OCI-LY7 (cell line): Measurements from ENCODE around the gene NUP93.
"Not testable (repeated sequence)": the region's sequence is repeated elsewhere in the genome, so short reads cannot be mapped to it uniquely, and the experiment has no call there.

ENCODE experiments used
- EZH2phosphoT487 ChIP-seq: fragments of 200-600 bp; sonication (generic); IDR thresholded peaks from 2 replicates; pipeline ENCODE4 v1.6.1; 2018; ENCODE audit warnings: low read depth, borderline replicate concordance, mild to moderate bottlenecking, mixed run types, antibody characterized with exemption, low read length, moderate library complexity, mixed read lengths
- TF ChIP-seq, protein P1 (sequence below): fragments of 200-600 bp; sonication (generic); conservative IDR thresholded peaks from 2 replicates; pipeline ENCODE4 v1.5.1; 2014; ENCODE audit warnings: mild to moderate bottlenecking, antibody characterized with exemption, low read length, moderate library complexity, mixed read lengths

DNA sequence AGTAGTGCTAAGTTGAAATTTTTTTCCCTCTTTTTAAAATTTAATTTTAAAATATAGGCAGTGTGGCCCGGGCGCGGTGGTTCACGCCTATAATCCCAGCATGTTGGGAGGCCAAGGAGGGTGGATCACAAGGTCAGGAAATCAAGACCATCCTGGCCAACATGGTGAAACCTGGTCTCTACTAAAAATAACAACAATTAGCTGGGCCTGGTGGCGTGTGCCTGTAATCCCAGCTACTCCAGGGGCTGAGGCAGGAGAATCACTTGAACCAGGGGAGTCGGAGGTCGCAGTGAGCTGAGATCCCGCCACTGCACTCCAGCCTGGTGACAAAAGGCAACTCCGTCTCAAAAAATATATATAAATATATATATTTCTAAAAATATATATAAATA, 77.7 kb downstream of the NUP93 start:
- TF ChIP-seq, protein P1, sequence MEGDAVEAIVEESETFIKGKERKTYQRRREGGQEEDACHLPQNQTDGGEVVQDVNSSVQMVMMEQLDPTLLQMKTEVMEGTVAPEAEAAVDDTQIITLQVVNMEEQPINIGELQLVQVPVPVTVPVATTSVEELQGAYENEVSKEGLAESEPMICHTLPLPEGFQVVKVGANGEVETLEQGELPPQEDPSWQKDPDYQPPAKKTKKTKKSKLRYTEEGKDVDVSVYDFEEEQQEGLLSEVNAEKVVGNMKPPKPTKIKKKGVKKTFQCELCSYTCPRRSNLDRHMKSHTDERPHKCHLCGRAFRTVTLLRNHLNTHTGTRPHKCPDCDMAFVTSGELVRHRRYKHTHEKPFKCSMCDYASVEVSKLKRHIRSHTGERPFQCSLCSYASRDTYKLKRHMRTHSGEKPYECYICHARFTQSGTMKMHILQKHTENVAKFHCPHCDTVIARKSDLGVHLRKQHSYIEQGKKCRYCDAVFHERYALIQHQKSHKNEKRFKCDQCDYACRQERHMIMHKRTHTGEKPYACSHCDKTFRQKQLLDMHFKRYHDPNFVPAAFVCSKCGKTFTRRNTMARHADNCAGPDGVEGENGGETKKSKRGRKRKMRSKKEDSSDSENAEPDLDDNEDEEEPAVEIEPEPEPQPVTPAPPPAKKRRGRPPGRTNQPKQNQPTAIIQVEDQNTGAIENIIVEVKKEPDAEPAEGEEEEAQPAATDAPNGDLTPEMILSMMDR = not testable (repeated sequence)
- not testable (repeated sequence) for TF ChIP-seq EZH2phosphoT487
